MM.1S (cell line): ENCODE results near the gene CADPS.

Experiments used
- EZH2 ChIP-seq: fragments of 300-600 bp; sonication (generic); optimal IDR thresholded peaks from 2 replicates; pipeline ENCODE3; 2017; ENCODE audit warnings: low read depth, mild to moderate bottlenecking, antibody characterized with exemption, low read length, mixed read lengths
- EZH2phosphoT487 ChIP-seq: fragments of 300-600 bp; sonication (generic); IDR thresholded peaks from 2 replicates; pipeline ENCODE4 v1.6.1; 2018; ENCODE audit warnings: antibody characterized with exemption, low read length
- TF ChIP-seq, protein P1 (sequence below): fragments of 300-600 bp; sonication (generic); IDR thresholded peaks from 2 replicates; pipeline ENCODE4 v1.5.1; 2016; ENCODE audit warnings: antibody characterized with exemption, low read length, mixed read lengths

DNA sequence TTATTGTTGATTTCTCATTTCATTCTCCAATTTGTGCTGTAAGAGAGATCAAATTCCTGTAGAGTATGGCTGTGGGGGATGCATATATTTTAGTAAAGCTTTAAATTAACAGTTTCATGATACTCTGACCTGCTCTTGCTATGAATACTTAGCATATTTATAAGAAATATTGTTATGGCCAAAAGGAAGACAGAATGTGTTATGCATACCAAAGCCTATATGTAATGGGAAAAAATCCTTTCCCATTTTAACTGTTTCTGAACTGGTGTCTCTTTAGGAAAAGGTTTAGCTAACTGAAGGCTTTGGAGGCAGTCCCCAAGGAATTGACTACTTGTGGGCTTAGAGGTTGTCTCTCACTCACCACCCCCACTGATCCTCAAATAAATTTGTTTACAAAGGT is 59.2 kb downstream of the CADPS start:
- TF ChIP-seq, protein P1, sequence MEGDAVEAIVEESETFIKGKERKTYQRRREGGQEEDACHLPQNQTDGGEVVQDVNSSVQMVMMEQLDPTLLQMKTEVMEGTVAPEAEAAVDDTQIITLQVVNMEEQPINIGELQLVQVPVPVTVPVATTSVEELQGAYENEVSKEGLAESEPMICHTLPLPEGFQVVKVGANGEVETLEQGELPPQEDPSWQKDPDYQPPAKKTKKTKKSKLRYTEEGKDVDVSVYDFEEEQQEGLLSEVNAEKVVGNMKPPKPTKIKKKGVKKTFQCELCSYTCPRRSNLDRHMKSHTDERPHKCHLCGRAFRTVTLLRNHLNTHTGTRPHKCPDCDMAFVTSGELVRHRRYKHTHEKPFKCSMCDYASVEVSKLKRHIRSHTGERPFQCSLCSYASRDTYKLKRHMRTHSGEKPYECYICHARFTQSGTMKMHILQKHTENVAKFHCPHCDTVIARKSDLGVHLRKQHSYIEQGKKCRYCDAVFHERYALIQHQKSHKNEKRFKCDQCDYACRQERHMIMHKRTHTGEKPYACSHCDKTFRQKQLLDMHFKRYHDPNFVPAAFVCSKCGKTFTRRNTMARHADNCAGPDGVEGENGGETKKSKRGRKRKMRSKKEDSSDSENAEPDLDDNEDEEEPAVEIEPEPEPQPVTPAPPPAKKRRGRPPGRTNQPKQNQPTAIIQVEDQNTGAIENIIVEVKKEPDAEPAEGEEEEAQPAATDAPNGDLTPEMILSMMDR = no peak
- TF ChIP-seq EZH2 = no peak
- no peak for TF ChIP-seq EZH2phosphoT487
